Activated naive CD8-positive, alpha-beta T cell treated with anti-CD3 and anti-CD28 coated beads, Interleukin-2, amount 50 U/mL, for 24 hours (primary cell): ENCODE measurements around the gene ANKRD33B.
A peak's percentile ranks its signal among the peaks of the same experiment; 100 is the strongest.

Experiments used
- ATAC-seq: fragments of 150-1000 bp; cut with Tn5 transposase; one replicate; pipeline ENCODE4 v1.10.0; 2021
- DNase-seq: peaks from one replicate; pipeline ENCODE4 v3.0.0; 2021
- H3K27ac Mint-ChIP-seq: one replicate; pipeline ENCODE4 v1.8.0; 2021; ENCODE audit warnings: mild to moderate bottlenecking, mixed read lengths
- H3K27me3 Mint-ChIP-seq: one replicate; pipeline ENCODE4 v1.8.0; 2021; ENCODE audit warnings: mixed read lengths
- H3K36me3 Mint-ChIP-seq: one replicate; pipeline ENCODE4 v1.8.0; 2021; ENCODE audit warnings: low read depth, mixed read lengths
- H3K4me1 Mint-ChIP-seq: one replicate; pipeline ENCODE4 v1.8.0; 2021; ENCODE audit warnings: mixed read lengths
- H3K4me3 Mint-ChIP-seq: one replicate; pipeline ENCODE4 v1.8.0; 2021; ENCODE audit warnings: mild to moderate bottlenecking, moderate library complexity, mixed read lengths
- H3K9me3 Mint-ChIP-seq: one replicate; pipeline ENCODE4 v1.8.0; 2021; ENCODE audit warnings: mixed read lengths

ANKRD33B gene

DNA sequence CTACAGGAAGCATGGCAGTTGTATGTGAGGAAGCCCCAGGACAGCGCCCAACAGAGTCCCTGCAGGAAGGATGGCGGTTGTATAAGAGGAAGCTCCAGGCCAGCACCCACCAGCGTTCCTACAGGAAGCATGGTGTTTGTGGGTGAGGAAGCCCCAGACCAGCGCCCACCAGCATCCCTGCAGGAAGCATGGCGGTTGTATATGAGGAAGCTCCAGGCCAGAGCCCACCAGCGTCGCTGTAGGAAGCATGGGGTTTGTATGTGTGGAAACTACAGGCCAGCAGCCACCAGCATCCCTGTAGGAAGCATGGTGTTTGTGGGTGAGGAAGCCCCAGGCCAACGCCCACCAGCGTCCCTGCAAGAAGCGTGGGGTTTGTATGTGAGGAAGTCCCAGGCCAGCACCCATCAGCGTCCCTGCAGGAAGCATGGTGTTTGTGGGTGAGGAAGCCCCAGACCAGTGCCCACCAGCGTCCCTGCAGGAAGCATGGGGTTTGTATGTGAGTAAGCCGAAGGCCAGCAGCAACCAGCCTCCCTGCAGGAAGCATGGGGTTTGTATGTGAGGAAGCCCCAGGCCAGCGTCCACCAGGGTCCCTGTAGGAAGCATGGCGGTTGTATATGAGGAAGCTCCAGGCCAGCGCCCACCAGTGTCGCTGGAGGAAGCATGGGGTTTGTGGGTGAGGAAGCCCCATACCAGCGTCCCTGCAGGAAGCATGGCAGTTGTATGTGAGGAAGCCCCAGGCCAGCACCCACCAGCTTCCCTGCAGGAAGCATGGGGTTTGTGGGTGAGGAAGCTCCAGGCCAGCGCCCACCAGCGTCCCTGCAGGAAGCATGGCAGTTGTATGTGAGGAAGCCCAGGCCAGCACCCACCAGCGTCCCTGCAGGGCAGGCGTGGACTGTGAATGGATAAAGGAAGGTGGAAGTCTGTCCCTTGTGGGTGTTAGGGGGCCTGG lies 118.1 kb downstream of the ANKRD33B start:
- H3K36me3 Mint-ChIP-seq: peaks cover 39% of the 10 kb centered on the region

DNA sequence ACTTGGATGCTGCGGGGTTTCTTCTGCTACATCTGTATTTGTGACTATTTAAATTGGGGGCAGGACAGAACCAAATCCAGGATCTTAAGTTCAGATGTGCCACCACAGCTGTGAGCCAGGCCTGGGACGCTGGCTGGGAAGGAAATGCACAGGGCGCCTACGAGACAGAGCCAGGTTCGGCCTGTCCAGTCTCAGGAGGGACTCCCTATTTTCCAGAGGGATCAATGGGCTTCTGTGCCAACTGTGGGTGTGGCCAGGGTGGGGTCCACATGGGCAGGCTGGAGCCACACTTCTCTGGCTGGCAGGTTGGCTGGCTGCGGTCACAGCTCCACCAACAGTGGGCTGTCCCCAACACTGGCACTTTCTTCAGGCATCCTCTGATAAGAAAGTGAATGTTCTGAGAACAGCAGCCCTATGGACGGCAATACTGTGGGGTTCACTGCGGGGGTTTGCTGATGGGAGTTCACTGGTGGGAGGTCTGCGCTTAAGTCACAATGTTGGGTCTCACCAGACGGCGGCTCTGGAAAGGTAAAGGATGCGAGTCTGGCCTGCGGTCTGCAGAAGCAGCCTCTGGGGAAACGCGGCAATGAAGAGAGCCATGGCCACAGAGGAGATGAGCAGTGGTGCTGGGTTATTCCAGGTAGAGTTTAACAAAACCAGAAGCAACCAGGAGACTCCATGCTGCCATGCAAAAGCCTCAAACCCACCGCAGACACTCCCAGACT lies 119.1 kb downstream of the ANKRD33B start:
- no peaks in the 10 kb centered on the region for H3K9me3 Mint-ChIP-seq
- peaks cover 8% of the 10 kb centered on the region for H3K4me1 Mint-ChIP-seq
- no peak for ATAC-seq
- H3K27me3 Mint-ChIP-seq: no peaks in the 10 kb centered on the region
- no peak overlapping the region for H3K27ac Mint-ChIP-seq
- DNase-seq: no peak
- H3K4me3 Mint-ChIP-seq: no peak overlapping the region
- H3K36me3 Mint-ChIP-seq: peaks cover 33% of the 10 kb centered on the region

More for the DNA sequence above, 118.1 kb downstream of the ANKRD33B start:
- peaks cover 6% of the 10 kb centered on the region for H3K9me3 Mint-ChIP-seq
- H3K27ac Mint-ChIP-seq: no peak overlapping the region
- H3K4me3 Mint-ChIP-seq: no peak overlapping the region
- peaks cover 8% of the 10 kb centered on the region for H3K4me1 Mint-ChIP-seq
- DNase-seq (no peak), ATAC-seq (no peak)
- H3K27me3 Mint-ChIP-seq: no peaks in the 10 kb centered on the region

DNA sequence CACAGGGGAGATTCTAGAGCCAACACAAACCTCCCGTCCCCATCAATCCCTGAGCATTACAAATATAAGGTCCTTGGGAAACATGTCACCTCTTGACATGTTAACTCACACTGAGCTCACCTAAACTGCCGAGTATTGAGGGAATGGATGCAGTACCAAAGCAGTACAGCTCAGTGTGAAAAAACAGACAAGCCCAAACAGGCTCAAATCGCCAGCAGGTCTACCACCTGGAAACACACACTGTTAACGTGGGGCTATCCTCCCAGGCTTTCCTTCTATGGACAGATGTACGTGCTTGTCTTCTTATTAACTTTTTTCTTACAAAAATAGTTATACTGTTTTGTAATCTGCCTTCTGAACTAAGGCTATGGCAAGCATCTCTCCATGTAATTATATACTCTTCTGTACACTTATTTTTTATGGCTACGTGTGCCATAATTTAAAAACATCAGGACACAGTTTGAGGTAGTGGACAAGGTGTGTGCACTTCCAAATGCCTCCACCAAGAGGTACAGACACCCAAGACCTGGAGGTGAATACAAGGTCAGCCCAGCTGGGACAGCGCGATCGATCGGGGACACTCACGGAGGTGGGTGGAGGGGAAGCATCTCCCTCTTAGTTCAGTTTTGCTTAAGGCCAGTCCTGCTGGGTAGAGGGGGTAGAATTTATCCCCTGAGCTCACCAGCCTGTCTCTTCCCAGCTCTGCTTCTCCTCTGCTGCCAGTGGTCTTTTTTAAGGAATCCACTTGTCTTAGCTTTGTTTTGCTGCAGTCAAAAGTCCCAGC lies 120.6 kb downstream of the ANKRD33B start:
- Mint-ChIP-seq H3K4me3 (no peak overlapping the region), H3K27ac (no peak overlapping the region), H3K27me3 (no peaks in the 10 kb centered on the region), H3K4me1 (peaks cover 8% of the 10 kb centered on the region), H3K9me3 (no peaks in the 10 kb centered on the region), H3K36me3 (peaks cover 26% of the 10 kb centered on the region)
- no peak for ATAC-seq
- no peak for DNase-seq

GRCh38 chr5:10685115-10685521 lies 121.2 kb downstream of the ANKRD33B start:
- H3K36me3 Mint-ChIP-seq: peaks cover 22% of the 10 kb centered on the region
- no peaks in the 10 kb centered on the region for H3K27me3 Mint-ChIP-seq
- no peak overlapping the region for H3K4me3 Mint-ChIP-seq
- peaks cover 8% of the 10 kb centered on the region for H3K4me1 Mint-ChIP-seq
- DNase-seq (no peak), ATAC-seq (peak; percentile 26)
- H3K9me3 Mint-ChIP-seq: no peaks in the 10 kb centered on the region
- H3K27ac Mint-ChIP-seq: no peak overlapping the region

DNA sequence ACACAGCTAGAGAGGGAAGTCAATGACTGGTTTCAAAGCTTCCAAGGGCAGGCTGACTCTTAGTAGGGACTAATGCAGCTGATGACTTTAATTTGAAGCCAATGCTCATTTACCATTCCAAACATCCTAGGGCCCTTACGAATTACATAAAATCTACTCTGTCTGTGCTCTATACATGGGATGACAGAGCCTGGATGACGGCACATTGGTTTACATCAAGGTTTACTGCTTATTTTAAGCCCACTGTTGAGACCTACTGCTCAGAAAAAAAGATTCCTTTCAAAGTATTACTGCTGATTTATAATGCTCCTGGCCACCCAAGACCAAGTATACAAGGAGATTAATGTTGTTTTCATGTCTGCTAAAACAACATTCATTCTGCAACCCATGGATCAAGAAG lies 123.0 kb downstream of the ANKRD33B start:
- H3K27me3 Mint-ChIP-seq: no peaks in the 10 kb centered on the region
- no peak for ATAC-seq
- H3K36me3 Mint-ChIP-seq: peaks cover 16% of the 10 kb centered on the region

GRCh38 chr5:10688651-10689171 lies 124.8 kb downstream of the ANKRD33B start:
- DNase-seq: no peak
- Mint-ChIP-seq H3K36me3 (peaks cover 8% of the 10 kb centered on the region), H3K27me3 (no peaks in the 10 kb centered on the region), H3K27ac (no peak overlapping the region), H3K9me3 (no peaks in the 10 kb centered on the region), H3K4me1 (peaks cover 8% of the 10 kb centered on the region), H3K4me3 (no peak overlapping the region)
- ATAC-seq: no peak

More for the DNA sequence above, 123.0 kb downstream of the ANKRD33B start:
- DNase-seq: no peak
- Mint-ChIP-seq H3K4me1 (peaks cover 8% of the 10 kb centered on the region), H3K4me3 (no peak overlapping the region), H3K9me3 (no peaks in the 10 kb centered on the region), H3K27ac (no peak overlapping the region)

DNA sequence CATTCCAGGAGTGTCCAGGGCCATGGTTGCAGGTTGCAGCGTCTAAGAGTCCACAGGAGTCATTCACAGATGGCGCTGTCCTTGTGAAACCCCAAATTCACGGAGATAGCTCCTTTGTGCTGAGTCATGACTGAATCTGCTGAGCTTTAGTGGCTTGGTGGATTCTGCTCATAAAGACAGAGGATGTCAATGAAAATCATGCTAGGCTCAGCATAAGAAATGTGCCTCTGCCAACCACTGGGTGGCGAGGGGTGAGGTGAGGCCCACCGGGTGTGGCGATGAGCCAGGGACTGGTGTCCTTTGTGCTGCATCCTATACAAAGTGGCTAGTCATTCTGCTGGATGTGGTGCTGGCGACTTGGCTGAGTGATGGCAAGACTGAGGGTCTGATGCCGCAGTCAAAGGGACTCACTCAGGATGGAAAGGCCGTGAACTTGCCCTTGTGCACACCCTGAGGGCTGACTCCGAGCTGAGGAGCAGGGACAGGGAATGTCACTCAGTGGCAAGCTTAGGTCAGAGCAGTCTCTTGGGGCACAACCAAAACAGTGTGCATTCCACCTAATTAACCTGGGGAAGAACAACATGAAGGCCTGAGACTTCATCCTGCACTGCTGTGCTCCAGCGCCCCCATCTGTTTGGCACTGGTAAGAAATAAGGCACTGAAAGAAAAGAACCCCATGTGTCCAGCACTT lies 125.7 kb downstream of the ANKRD33B start:
- ATAC-seq (peak; percentile 67), DNase-seq (peak; percentile 44)
- H3K27ac Mint-ChIP-seq: no peak overlapping the region
- no peak overlapping the region for H3K4me3 Mint-ChIP-seq
- H3K4me1 Mint-ChIP-seq: peaks cover 8% of the 10 kb centered on the region
- H3K36me3 Mint-ChIP-seq: peaks cover 8% of the 10 kb centered on the region
- no peaks in the 10 kb centered on the region for H3K9me3 Mint-ChIP-seq
- no peaks in the 10 kb centered on the region for H3K27me3 Mint-ChIP-seq

GRCh38 chr5:10690460-10691440 lies 126.9 kb downstream of the ANKRD33B start:
- H3K27me3 Mint-ChIP-seq: no peaks in the 10 kb centered on the region
- H3K9me3 Mint-ChIP-seq: no peaks in the 10 kb centered on the region
- DNase-seq (no peak), ATAC-seq (no peak)
- peaks cover 7% of the 10 kb centered on the region for H3K36me3 Mint-ChIP-seq
- H3K4me1 Mint-ChIP-seq: peaks cover 4% of the 10 kb centered on the region
- peak overlapping the region; percentile 1 for H3K27ac Mint-ChIP-seq
- H3K4me3 Mint-ChIP-seq: no peak overlapping the region

DNA sequence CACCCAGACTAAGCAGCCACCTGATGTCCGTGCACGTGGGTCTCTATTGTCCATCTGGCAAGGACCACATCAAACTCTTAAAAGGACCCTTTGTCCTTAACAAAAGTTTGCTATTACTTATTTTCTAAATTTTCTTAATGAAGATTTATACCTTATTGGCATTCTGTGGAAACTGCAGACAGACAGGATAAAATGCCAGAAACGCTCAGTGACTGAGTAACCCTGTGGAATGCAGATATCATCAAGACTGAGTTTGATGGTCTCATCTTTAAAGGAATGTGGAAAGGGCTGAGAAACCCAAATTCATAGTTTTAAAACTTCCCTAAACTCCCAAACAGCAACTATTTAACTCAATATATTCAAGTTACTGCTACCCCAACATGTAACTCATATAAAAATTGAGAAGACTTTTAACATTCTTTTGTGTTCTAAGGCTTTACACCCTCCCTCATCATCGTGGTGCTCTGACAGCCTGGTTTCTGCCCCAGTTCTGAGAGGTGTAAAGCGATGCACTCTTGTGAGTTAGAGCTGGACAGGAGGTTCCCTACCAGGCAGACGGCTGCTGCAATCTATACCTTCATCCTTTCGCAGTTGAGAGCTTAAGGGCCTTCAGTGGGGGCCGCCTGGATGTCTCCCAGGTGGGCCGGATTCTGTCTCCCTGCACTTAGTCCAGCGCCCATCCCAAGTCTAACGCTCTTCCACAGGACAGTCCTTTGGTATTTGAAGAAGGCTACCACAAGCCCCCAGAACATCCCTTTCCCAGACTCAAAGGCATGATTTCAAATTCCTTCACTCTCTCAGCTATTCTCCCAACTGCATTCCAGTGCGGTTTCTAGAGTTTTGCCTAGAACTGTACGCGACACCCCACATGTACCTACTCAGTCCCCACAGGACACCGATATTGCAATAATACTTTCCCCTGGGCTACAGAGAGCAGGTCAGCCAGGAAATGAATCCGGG lies 128.2 kb downstream of the ANKRD33B start:
- DNase-seq (no peak), ATAC-seq (no peak)
- no peaks in the 10 kb centered on the region for H3K9me3 Mint-ChIP-seq
- peaks cover 15% of the 10 kb centered on the region for H3K4me1 Mint-ChIP-seq
- H3K36me3 Mint-ChIP-seq: peaks cover 7% of the 10 kb centered on the region
- no peak overlapping the region for H3K27ac Mint-ChIP-seq
- no peaks in the 10 kb centered on the region for H3K27me3 Mint-ChIP-seq
- H3K4me3 Mint-ChIP-seq: no peak overlapping the region

DNA sequence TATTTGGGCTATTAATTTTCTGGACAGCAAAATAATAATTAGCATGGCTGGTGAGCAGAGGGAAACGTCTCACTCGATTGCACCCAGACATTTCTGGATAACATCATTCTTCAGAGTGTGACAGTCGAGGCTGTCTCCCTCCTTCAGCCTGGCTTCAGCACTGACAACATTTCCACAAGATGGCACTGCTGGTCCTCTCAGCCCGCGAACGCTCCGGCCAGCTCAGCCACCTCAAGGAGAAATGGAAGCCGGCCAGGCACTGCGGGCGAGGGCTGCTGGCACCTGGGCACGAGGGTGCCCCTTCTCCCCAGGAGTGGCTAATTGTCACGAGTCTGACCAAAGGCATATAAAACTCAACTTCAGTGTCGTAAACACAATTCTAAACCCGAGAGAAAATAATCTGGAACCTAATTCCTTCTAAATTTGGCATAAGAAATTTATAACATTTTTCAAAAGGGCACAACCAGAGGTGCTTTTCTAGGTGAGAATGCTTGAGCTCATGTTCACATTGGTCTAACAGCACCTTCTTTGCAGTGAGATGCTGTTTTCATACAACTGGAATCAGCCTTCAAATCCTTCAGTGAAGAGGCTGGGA lies 131.3 kb downstream of the ANKRD33B start:
- Mint-ChIP-seq H3K27ac (no peak overlapping the region), H3K27me3 (no peaks in the 10 kb centered on the region), H3K4me3 (no peak overlapping the region), H3K9me3 (no peaks in the 10 kb centered on the region), H3K4me1 (peaks cover 32% of the 10 kb centered on the region), H3K36me3 (peaks cover 2% of the 10 kb centered on the region)
- ATAC-seq (no peak), DNase-seq (peak; percentile 35)

DNA sequence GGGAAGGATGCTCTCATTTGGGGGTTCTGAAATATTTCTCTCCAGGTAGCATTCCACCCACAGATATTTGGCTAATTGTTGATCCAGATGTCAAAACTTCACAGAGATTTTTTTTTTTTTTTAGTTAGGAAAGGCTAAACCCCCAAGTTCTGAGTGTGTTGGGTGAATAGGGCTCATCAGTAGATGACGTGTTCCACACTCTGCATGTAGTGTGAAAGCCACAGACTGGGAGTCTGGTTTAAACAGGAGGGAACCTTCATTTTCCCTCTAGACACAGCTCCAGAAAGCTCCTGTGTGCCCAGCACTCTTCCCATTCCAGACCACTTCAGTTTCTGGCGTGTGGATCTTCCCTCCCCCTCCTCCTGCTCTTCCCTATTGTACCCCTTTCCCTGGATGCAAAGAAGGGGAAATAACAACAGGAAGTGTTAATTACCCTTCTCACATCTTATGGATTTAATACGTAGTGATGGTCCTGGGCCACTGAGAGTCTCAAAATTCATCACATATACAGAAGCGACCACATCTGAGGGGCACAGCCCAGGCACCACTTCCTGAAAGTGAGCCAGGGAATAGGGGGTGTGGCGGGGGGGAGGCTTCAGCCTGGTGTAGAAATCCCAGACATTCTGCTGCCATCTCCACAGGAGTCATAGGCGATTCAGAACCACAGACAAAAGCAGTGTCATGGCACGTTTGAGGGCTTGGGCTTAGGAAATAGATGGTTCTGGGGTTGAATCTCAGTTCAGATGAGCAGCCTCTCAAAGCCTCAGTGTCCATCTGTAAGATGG lies 132.1 kb downstream of the ANKRD33B start:
- Mint-ChIP-seq H3K27ac (no peak overlapping the region), H3K9me3 (no peaks in the 10 kb centered on the region), H3K36me3 (peaks cover 3% of the 10 kb centered on the region), H3K4me3 (no peak overlapping the region), H3K27me3 (no peaks in the 10 kb centered on the region), H3K4me1 (peaks cover 35% of the 10 kb centered on the region)
- DNase-seq (no peak), ATAC-seq (no peak)
